DOHH2 (cell line): ENCODE results near the gene KITLG.

Experiments used
- H3F3A ChIP-seq: fragments of 200-600 bp; sonication (generic), shearing (Covaris generic); 2 replicates; pipeline ENCODE4 v1.6.0; 2016; ENCODE audit warnings: antibody characterized with exemption, mild to moderate bottlenecking; ENCODE audit not compliant: control insufficient read depth, insufficient read depth
- H3K27ac ChIP-seq: fragments of 200-600 bp; sonication (generic); 2 replicates; pipeline ENCODE4 v1.5.1; 2014; ENCODE audit warnings: low read depth, mild to moderate bottlenecking, low read length, moderate library complexity
- H3K27me3 ChIP-seq: fragments of 200-600 bp; sonication (generic); 2 replicates; pipeline ENCODE4 v1.6.1; 2014; ENCODE audit warnings: mild to moderate bottlenecking, low read length, mixed read lengths; ENCODE audit not compliant: control insufficient read depth
- H3K36me3 ChIP-seq: fragments of 200-600 bp; sonication (generic); 2 replicates; pipeline ENCODE4 v1.6.1; 2014; ENCODE audit warnings: mild to moderate bottlenecking, low read length, moderate library complexity, mixed read lengths; ENCODE audit not compliant: control insufficient read depth
- H3K4me1 ChIP-seq: fragments of 200-600 bp; sonication (generic); 2 replicates; pipeline ENCODE4 v1.6.1; 2014; ENCODE audit warnings: mild to moderate bottlenecking, low read length, mixed read lengths; ENCODE audit not compliant: control insufficient read depth
- H3K4me2 ChIP-seq: fragments of 200-600 bp; sonication (generic); 2 replicates; pipeline ENCODE4 v1.6.0; 2014; ENCODE audit warnings: mild to moderate bottlenecking, low read length, moderate library complexity
- H3K4me3 ChIP-seq: fragments of 200-600 bp; sonication (generic); 2 replicates; pipeline ENCODE4 v1.5.1; 2014; ENCODE audit warnings: mild to moderate bottlenecking, low read length, mixed read lengths
- H3K79me2 ChIP-seq: fragments of 200-600 bp; sonication (generic); 2 replicates; pipeline ENCODE4 v1.6.1; 2014; ENCODE audit warnings: mild to moderate bottlenecking, low read length, mixed read lengths; ENCODE audit not compliant: control insufficient read depth
- H3K9me2 ChIP-seq: fragments of 200-600 bp; sonication (generic); replicated peaks from 2 replicates; pipeline ENCODE4 v1.6.1; 2014; ENCODE audit warnings: mild to moderate bottlenecking, low read length, mixed read lengths; ENCODE audit not compliant: control insufficient read depth
- H3K9me3 ChIP-seq: fragments of 200-600 bp; sonication (generic); 2 replicates; pipeline ENCODE4 v1.6.1; 2014; ENCODE audit warnings: antibody characterized with exemption, low read length, mixed read lengths; ENCODE audit not compliant: control insufficient read depth, insufficient read depth
- H4K20me1 ChIP-seq: fragments of 200-600 bp; sonication (generic); 2 replicates; pipeline ENCODE4 v1.6.0; 2014; ENCODE audit warnings: low read depth, mild to moderate bottlenecking, antibody characterized with exemption, low read length, moderate library complexity; ENCODE audit not compliant: control insufficient read depth, insufficient read depth
- EZH2phosphoT487 ChIP-seq: fragments of 200-600 bp; sonication (generic); IDR thresholded peaks from 2 replicates; pipeline ENCODE4 v1.6.1; 2017; ENCODE audit warnings: borderline replicate concordance, mild to moderate bottlenecking, antibody characterized with exemption, low read length, moderate library complexity, mixed read lengths
- TF ChIP-seq, protein P1 (sequence below): fragments of 200-600 bp; sonication (generic); IDR thresholded peaks from one replicate; pipeline ENCODE4 v1.5.1; 2014; ENCODE audit warnings: antibody characterized with exemption, mild to moderate bottlenecking, low read depth, low read length; ENCODE audit not compliant: poor library complexity, severe bottlenecking

The KITLG gene

GRCh38 chr12:88572781-88573549 is 7.3 kb downstream of the KITLG start:
- H3K36me3 ChIP-seq, result no peaks in the 10 kb centered on the region
- no peaks in the 10 kb centered on the region for H3K9me3 ChIP-seq
- H3K27ac ChIP-seq, result no peak overlapping the region
- no peaks in the 10 kb centered on the region for H3F3A ChIP-seq
- no peaks in the 10 kb centered on the region for H3K4me1 ChIP-seq
- H3K9me2 ChIP-seq, result no peaks in the 10 kb centered on the region
- H3K79me2 ChIP-seq, result no peaks in the 10 kb centered on the region
- H3K4me3 ChIP-seq, result no peak overlapping the region
- TF ChIP-seq EZH2phosphoT487, result no peak
- TF ChIP-seq, protein P1, sequence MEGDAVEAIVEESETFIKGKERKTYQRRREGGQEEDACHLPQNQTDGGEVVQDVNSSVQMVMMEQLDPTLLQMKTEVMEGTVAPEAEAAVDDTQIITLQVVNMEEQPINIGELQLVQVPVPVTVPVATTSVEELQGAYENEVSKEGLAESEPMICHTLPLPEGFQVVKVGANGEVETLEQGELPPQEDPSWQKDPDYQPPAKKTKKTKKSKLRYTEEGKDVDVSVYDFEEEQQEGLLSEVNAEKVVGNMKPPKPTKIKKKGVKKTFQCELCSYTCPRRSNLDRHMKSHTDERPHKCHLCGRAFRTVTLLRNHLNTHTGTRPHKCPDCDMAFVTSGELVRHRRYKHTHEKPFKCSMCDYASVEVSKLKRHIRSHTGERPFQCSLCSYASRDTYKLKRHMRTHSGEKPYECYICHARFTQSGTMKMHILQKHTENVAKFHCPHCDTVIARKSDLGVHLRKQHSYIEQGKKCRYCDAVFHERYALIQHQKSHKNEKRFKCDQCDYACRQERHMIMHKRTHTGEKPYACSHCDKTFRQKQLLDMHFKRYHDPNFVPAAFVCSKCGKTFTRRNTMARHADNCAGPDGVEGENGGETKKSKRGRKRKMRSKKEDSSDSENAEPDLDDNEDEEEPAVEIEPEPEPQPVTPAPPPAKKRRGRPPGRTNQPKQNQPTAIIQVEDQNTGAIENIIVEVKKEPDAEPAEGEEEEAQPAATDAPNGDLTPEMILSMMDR, result no peak
- H3K27me3 ChIP-seq, result no peaks in the 10 kb centered on the region
- H4K20me1 ChIP-seq, result no peaks in the 10 kb centered on the region
- no peak overlapping the region for H3K4me2 ChIP-seq

- Histone ChIP-seq H3K27ac (no peak overlapping the region), H3K4me2 (no peak overlapping the region), H3F3A (no peaks in the 10 kb centered on the region), H4K20me1 (no peaks in the 10 kb centered on the region), H3K27me3 (no peaks in the 10 kb centered on the region), H3K36me3 (no peaks in the 10 kb centered on the region), H3K4me1 (no peaks in the 10 kb centered on the region), H3K79me2 (no peaks in the 10 kb centered on the region), H3K9me2 (no peaks in the 10 kb centered on the region), H3K9me3 (no peaks in the 10 kb centered on the region), H3K4me3 (no peak overlapping the region)
- TF ChIP-seq, protein P1, result no peak
- no peak for TF ChIP-seq EZH2phosphoT487
Observed at GRCh38 chr12:88571543-88571942, 8.7 kb downstream of the KITLG start.

DNA sequence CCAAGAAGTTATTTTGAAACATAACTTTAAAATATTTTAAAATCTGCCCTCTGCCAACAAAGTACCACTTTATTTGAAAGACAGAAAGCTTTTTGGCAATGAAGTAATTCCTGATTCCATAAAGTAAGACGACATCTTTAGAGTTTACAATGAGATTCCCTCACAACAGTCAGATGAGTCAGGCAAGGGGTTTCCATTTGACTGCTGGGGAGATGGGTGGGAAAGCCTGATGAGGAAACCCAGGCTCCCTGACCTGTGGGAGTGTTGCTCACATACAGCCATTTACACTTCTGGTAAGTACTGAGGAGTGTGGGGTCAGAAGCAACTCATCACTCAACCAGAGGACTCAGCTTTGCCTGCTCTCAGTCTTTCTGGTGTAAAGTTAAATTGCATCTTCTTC is 10.2 kb downstream of the KITLG start:
- H3K4me2 ChIP-seq, result no peak overlapping the region
- no peaks in the 10 kb centered on the region for H3K9me2 ChIP-seq
- TF ChIP-seq EZH2phosphoT487, result no peak
- TF ChIP-seq, protein P1, result no peak
- H3K4me1 ChIP-seq, result no peaks in the 10 kb centered on the region
- H3F3A ChIP-seq, result no peaks in the 10 kb centered on the region
- no peak overlapping the region for H3K4me3 ChIP-seq
- no peaks in the 10 kb centered on the region for H3K79me2 ChIP-seq
- no peaks in the 10 kb centered on the region for H3K9me3 ChIP-seq
- H3K27me3 ChIP-seq, result no peaks in the 10 kb centered on the region
- H3K27ac ChIP-seq, result no peak overlapping the region
- no peaks in the 10 kb centered on the region for H4K20me1 ChIP-seq
- no peaks in the 10 kb centered on the region for H3K36me3 ChIP-seq
